ENCODE data around the gene MLPH.

- TF ChIP-seq POLR2AphosphoS5 (IDR thresholded peaks at IDR 0.05) (no peak), CTCF (IDR thresholded peaks at IDR 0.05) (no peak), EP300 (IDR thresholded peaks at IDR 0.05) (no peak)
Observed at GRCh38 chr2:237497009-237497837, 10.2 kb downstream of the MLPH start.
